Gastrocnemius medialis (tissue), 4 donors: Measurements from ENCODE around the gene HOXB8. TPM values are rescaled to one million over a fixed set of nuclear protein-coding genes. Genes with fewer than 3 reads are reported as not detected.

Source experiments
- ATAC-seq, 2 donors: fragments of 150-250 bp; one replicate each; pipeline ENCODE4 v1.9.1; 2016
- DNase-seq, 2 donors: peaks; one replicate each; pipeline ENCODE4 v3.0.0-alpha.2; 2019
- H3K27ac ChIP-seq, 4 donors: fragments of 200-600 bp; sonication (generic); 1 replicate in 1 of 4; 2 replicates in 3 of 4; pipeline ENCODE4 v1.5.1; 2016 to 2018; ENCODE audit warnings: mild to moderate bottlenecking in 2 of 4, moderate library complexity in 1 of 4
- H3K27me3 ChIP-seq, 3 donors: fragments of 200-600 bp; sonication (generic) in 2 of 3; 1 replicate in 1 of 3; 2 replicates in 2 of 3; pipeline versions ENCODE4 v1.5.1 to v1.6.0; 2016 to 2019; ENCODE audit warnings: mild to moderate bottlenecking in 1 of 3, moderate library complexity in 1 of 3
- H3K36me3 ChIP-seq, 2 donors: fragments of 200-600 bp; sonication (generic) in 1 of 2; one replicate each; pipeline ENCODE4 v1.5.1; 2017 to 2018
- H3K4me1 ChIP-seq, 2 donors: fragments of 200-600 bp; sonication (generic) in 1 of 2; one replicate each; pipeline ENCODE4 v1.5.1; 2016 to 2017; ENCODE audit warnings: mild to moderate bottlenecking in 2 of 2
- H3K4me3 ChIP-seq, 4 donors: fragments of 200-600 bp; sonication (generic) in 3 of 4; 1 replicate in 1 of 4; 2 replicates in 3 of 4; pipeline ENCODE4 v1.5.1; 2016 to 2019; ENCODE audit warnings: mild to moderate bottlenecking in 2 of 4
- H3K9me3 ChIP-seq, 3 donors: fragments of 200-600 bp; sonication (generic) in 2 of 3; 1 replicate in 1 of 3; 2 replicates in 2 of 3; pipeline ENCODE4 v1.5.1; 2016 to 2019
- POLR2A ChIP-seq, 2 donors: fragments of 450-650 bp; IDR thresholded peaks; one replicate each; pipeline ENCODE4 v1.6.1; 2017; ENCODE audit warnings: antibody characterized with exemption in 2 of 2, mild to moderate bottlenecking in 2 of 2, moderate library complexity in 2 of 2
- in situ Hi-C, 4 donors: fragments of 200-750 bp; cut with MboI; loops; one replicate each; pipeline versions ENCODE4 v1.15.0 to v1.8.0; 2017; ENCODE audit warnings: low sequenced_read_pairs in 4 of 4
- intact Hi-C: fragments of 100-400 bp; cut with DNase I; formaldehyde crosslinking; loops from one replicate; pipeline ENCODE4 v1.15.1; 2023; ENCODE audit warnings: low total_unique reads
- total RNA-seq, 4 donors: library from RNA; depleted of rRNA; stranded (reverse); fragments of >200 nt; gene quantifications; one replicate each; pipeline versions ENCODE4 v1.1.0 to v1.2.3, GENCODE V29; 2016
- TF ChIP-seq, protein P1 (sequence below), 5 experiments: fragments of 450-650 bp in 3 of 5; fragments of 200-600 bp in 2 of 5; sonication (generic) in 2 of 5; IDR thresholded peaks in 4 of 5; conservative IDR thresholded peaks in 1 of 5; 1 replicate in 4 of 5; 2 replicates in 1 of 5; pipeline ENCODE4 v1.5.1; 2016 to 2019; ENCODE audit warnings: antibody characterized with exemption in 5 of 5, mild to moderate bottlenecking in 3 of 5, moderate library complexity in 3 of 5

The HOXB8 gene
- total RNA-seq, 4 donors from 2014 or later: 0.27 TPM; not detected in 3

DNA sequence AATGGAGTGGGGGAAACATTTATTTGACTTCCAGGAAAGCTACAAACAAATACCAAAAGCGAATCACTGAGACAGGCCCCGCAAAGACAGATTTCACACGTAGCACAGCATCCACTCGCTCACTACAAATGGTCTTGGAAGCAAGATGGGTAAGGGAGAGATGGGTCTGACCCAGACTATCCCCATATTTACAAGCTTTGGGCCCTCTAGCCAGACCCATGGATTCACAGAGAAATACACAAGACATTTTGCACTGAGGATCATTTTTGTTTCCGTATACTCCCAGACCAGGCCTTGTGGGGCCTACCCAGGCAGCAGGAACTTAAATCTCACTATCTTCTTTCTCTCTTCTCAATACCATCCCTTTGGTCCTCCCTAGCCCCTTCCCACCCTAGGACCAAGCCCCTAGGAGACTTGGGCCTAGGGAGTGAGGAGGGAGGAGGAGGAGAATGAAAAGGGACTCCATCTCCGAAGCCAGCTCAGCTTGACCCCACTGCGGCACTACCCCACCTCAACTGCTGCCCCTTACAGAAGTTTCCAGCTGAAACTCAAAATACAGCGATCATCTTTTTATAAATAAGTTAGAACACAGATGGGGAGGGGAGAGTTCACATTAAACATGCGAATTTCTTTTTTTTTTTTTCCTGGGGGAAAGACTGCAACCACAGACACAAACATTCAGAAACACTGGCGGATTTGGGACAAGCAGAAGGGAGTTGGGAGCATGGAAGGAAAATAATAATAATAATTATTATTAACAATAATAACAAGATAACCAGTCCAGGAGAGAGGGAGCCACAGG is 23.6 kb downstream of the HOXB8 start:
- Histone ChIP-seq H3K9me3 (no peaks in the 10 kb centered on the region), H3K27ac (no peak overlapping the region), H3K36me3 (no peaks in the 10 kb centered on the region), H3K4me1 (peaks cover 3 to 14% of the 10 kb centered on the region in 2 donors), H3K27me3 (peaks cover 50 to 84% (median 69%) of the 10 kb centered on the region in 3 donors), H3K4me3 (no peak overlapping the region)
- DNase-seq: no peak
- intact Hi-C loops: loop anchor here (5.0 kb wide), 1 partner anchor 239 kb away; no protein-coding TSS in a partner anchor
- in situ Hi-C loops: loop anchor here in 3 of 4 donors (10.0 kb wide), 2 partner anchors 247 to 257 kb away; no protein-coding TSS in a partner anchor
- ATAC-seq: no peak
- no peak for TF ChIP-seq POLR2A (IDR thresholded peaks at IDR 0.05)
- TF ChIP-seq, protein P1, sequence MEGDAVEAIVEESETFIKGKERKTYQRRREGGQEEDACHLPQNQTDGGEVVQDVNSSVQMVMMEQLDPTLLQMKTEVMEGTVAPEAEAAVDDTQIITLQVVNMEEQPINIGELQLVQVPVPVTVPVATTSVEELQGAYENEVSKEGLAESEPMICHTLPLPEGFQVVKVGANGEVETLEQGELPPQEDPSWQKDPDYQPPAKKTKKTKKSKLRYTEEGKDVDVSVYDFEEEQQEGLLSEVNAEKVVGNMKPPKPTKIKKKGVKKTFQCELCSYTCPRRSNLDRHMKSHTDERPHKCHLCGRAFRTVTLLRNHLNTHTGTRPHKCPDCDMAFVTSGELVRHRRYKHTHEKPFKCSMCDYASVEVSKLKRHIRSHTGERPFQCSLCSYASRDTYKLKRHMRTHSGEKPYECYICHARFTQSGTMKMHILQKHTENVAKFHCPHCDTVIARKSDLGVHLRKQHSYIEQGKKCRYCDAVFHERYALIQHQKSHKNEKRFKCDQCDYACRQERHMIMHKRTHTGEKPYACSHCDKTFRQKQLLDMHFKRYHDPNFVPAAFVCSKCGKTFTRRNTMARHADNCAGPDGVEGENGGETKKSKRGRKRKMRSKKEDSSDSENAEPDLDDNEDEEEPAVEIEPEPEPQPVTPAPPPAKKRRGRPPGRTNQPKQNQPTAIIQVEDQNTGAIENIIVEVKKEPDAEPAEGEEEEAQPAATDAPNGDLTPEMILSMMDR (IDR thresholded peaks at IDR 0.05 in 4 of 5, conservative IDR thresholded peaks at IDR 0.05 in 1 of 5): no peak

DNA sequence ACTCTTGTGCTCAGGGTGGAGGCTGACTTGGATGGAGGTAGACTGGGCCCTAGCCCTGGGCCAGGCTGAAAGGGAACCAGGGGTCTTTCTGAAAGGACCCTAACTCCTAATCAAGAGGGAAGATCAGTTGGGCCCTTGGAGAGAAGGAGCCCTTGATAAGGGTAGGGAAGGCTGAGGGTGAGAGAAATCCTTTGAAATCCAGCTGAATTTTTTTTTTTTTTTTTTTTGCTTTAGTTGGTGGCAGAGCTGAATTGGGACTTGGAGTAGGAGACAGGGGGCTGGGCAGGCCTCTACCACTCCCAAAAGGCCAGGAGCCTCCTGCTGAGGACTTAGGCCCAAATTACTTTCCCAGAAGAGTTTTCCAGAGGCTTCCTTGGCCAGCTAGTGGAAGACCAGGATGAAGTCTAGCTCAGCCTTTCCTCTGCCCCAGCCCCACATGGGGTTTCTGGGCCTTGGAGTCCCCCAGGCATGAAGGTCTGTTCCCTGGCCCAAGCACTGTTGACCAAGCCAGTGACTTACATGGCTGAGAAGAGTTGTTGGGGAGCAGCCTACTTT is 24.4 kb downstream of the HOXB8 start:
- TF ChIP-seq, protein P1 (IDR thresholded peaks at IDR 0.05 in 4 of 5, conservative IDR thresholded peaks at IDR 0.05 in 1 of 5): no peak
- no peak for TF ChIP-seq POLR2A (IDR thresholded peaks at IDR 0.05)
- no peaks in the 10 kb centered on the region for H3K36me3 ChIP-seq
- peaks cover 7 to 14% of the 10 kb centered on the region in 2 donors for H3K4me1 ChIP-seq
- peaks cover 50 to 84% (median 69%) of the 10 kb centered on the region in 3 donors for H3K27me3 ChIP-seq
- H3K27ac ChIP-seq: no peak overlapping the region
- intact Hi-C loops: loop anchor here (5.0 kb wide), 1 partner anchor 238 kb away; no protein-coding TSS in a partner anchor
- in situ Hi-C loops: loop anchor here in 3 of 4 donors (10.0 kb wide), 2 partner anchors 246 to 256 kb away; no protein-coding TSS in a partner anchor
- H3K4me3 ChIP-seq: no peak overlapping the region
- no peaks in the 10 kb centered on the region for H3K9me3 ChIP-seq
- DNase-seq (no peak), ATAC-seq (no peak)

DNA sequence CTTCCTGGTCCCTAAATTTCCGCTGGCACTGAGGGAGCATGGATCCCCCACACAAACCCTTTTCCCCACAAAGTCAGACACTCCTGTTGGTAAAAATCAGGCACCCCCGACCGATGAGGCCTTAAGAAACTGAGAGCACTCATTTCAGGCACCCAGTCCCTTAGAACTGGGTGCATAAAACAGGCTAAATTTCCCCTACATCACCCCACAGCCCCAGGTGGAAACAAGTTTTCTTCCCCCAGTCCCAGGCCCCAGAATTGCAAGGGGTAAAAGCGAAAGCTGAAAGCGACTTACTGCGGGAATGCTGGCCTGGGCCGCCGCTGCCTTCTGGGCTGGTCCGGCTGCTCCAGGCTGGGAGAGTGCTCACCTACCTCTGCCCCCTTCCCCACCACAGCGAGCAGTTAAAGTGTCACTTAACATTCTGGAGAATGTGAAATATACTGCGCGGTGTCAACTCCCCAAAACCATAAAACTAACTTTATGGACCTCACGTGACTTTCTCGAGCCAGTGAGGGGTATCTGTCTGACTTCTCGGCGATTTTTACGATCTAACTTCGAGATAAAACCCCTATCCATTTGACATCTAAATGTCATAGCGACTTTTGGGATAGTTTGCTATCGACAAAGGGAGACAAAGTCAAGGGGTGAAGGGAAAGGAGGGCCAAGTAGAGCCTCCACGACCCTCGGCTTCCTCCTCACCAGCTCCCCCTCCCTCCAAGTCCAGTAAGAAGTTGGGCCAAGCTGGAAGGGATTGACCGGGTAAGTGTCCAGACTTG is 25.1 kb downstream of the HOXB8 start, which contains the start of gene HOXB3:
HOXB3 (minus strand) TSS at position 411 of the 776 bp plus-strand sequence. CDS start 37,767 bp downstream, outside the sequence.
- no peaks in the 10 kb centered on the region for H3K9me3 ChIP-seq
- no peak within 1 kb of the TSS for H3K4me3 ChIP-seq
- no peak for ATAC-seq
- in situ Hi-C loops: loop anchor here in 3 of 4 donors (10.0 kb wide), 2 partner anchors 245 to 255 kb away; no protein-coding TSS in a partner anchor
- TF ChIP-seq, protein P1 (IDR thresholded peaks at IDR 0.05 in 4 of 5, conservative IDR thresholded peaks at IDR 0.05 in 1 of 5): no peak
- no peak for TF ChIP-seq POLR2A (IDR thresholded peaks at IDR 0.05)
- no peak for DNase-seq
- peaks cover 47 to 80% (median 64%) of the 10 kb centered on the region in 3 donors for H3K27me3 ChIP-seq
- no peaks in the 10 kb centered on the region for H3K36me3 ChIP-seq
- intact Hi-C loops: loop anchor here (5.0 kb wide), 1 partner anchor 238 kb away; no protein-coding TSS in a partner anchor
- H3K27ac ChIP-seq: no peak within 1 kb of the TSS
- peaks cover 9 to 18% of the 10 kb centered on the region in 2 donors for H3K4me1 ChIP-seq

DNA sequence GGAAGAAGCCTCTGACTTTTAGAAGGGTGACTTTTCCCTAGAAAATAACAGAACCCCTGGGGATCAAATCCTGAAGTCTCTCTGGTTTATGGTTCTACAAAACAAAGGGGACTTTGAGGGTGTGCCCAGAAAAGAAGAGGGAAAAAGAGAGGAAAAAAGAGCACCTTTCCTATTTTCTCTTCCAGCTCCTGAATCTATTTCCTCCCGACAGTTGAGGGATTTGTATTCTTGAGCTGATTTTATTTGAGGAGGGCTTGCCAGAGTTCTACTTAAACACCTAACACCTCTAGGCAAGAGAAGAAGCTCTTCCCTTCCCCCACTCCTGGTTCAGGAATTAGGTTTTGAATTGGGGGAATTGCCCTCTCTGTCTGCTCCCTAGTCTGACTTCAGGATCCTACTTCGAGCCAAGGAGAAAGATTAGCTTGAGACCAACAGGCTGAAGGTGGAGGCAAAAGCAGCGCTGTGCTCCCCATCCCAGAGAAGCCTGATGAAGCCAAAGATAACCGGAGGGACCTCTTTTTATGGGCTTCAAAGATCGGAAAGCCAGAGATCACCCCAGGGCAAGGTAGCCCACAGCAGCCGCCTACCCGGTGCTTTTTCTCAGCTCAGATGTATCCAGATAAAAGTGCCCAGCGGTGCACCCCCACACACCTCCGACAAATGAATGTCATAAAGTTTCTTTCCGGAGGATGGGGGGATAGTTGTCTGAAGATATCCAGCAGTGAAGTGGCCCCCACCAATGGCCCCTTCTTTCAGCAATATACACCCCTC is 25.8 kb downstream of the HOXB8 start:
- in situ Hi-C loops: no loop called here
- peaks cover 40 to 72% (median 56%) of the 10 kb centered on the region in 3 donors for H3K27me3 ChIP-seq
- intact Hi-C loops: no loop called here
- no peak overlapping the region for H3K4me3 ChIP-seq
- H3K4me1 ChIP-seq: peaks cover 9 to 23% of the 10 kb centered on the region in 2 donors
- H3K36me3 ChIP-seq: no peaks in the 10 kb centered on the region
- H3K27ac ChIP-seq: no peak overlapping the region
- no peak for ATAC-seq
- no peak for DNase-seq
- H3K9me3 ChIP-seq: no peaks in the 10 kb centered on the region
- TF ChIP-seq, protein P1 (IDR thresholded peaks at IDR 0.05 in 4 of 5, conservative IDR thresholded peaks at IDR 0.05 in 1 of 5): no peak
- TF ChIP-seq POLR2A (IDR thresholded peaks at IDR 0.05): no peak
